Smooth muscle cell (in vitro differentiated cells): ENCODE measurements around the gene PSORS1C1. TPM values are rescaled to one million over a fixed set of nuclear protein-coding genes. Genes with fewer than 3 reads are reported as not detected.
"Not testable (repeated sequence)": the region's sequence is repeated elsewhere in the genome, so short reads cannot be mapped to it uniquely, and the experiment has no call there.

Experiments
- DNase-seq: peaks from one replicate; lab custom pipeline; 2025; ENCODE audit not compliant: unreplicated experiment; lab: John Stamatoyannopoulos, UW
- H2AFZ ChIP-seq: fragments of 200-600 bp; sonication (generic); 2 replicates; pipeline ENCODE4 v1.6.0; 2016; ENCODE audit warnings: antibody characterized with exemption, low read depth, mild to moderate bottlenecking
- H3F3A ChIP-seq: fragments of 200-600 bp; sonication (generic); 2 replicates; pipeline ENCODE4 v1.6.0; 2017; ENCODE audit warnings: antibody characterized with exemption, low read depth
- H3K27ac ChIP-seq: fragments of 200-600 bp; sonication (generic); 2 replicates; pipeline ENCODE4 v1.5.1; 2016; ENCODE audit warnings: low read depth, mild to moderate bottlenecking
- H3K27me3 ChIP-seq: fragments of 200-600 bp; sonication (generic); 2 replicates; pipeline ENCODE4 v1.6.1; 2016; ENCODE audit warnings: low read depth, mild to moderate bottlenecking
- H3K36me3 ChIP-seq: fragments of 200-600 bp; sonication (generic); 2 replicates; pipeline ENCODE4 v1.5.1; 2016; ENCODE audit warnings: low read depth
- H3K4me1 ChIP-seq: fragments of 200-600 bp; sonication (generic); 2 replicates; pipeline ENCODE4 v1.5.1; 2016; ENCODE audit warnings: low read depth
- H3K4me2 ChIP-seq: fragments of 200-600 bp; sonication (generic); 2 replicates; pipeline ENCODE4 v1.6.0; 2016; ENCODE audit warnings: mild to moderate bottlenecking
- H3K4me3 ChIP-seq: fragments of 200-600 bp; sonication (generic); 2 replicates; pipeline ENCODE4 v1.5.1; 2016; ENCODE audit warnings: mild to moderate bottlenecking
- H3K79me2 ChIP-seq: fragments of 200-600 bp; sonication (generic); 2 replicates; pipeline ENCODE4 v1.6.0; 2016; ENCODE audit warnings: low read depth, mild to moderate bottlenecking
- H3K9ac ChIP-seq: fragments of 200-600 bp; sonication (generic); 2 replicates; pipeline ENCODE4 v1.6.0; 2016; ENCODE audit warnings: low read depth
- H3K9me3 ChIP-seq: fragments of 200-600 bp; sonication (generic); replicated peaks from 2 replicates; pipeline ENCODE4 v1.5.1; 2016; ENCODE audit warnings: low read depth
- H4K20me1 ChIP-seq: fragments of 200-600 bp; sonication (generic); 2 replicates; pipeline ENCODE4 v1.6.0; 2016; ENCODE audit warnings: low read depth
- WGBS: methylation state at CpG from one replicate; pipeline ENCODE4 v1.1.7; 2016; ENCODE audit warnings: low lambda C conversion rate; 5-methylcytosine and 5-hydroxymethylcytosine counted together
- polyA plus RNA-seq: library from polyadenylated mRNA; unstranded; fragments of >200 nt; fragmentation: Nextera tagmentation; extraction: Ambion mirVana; gene quantifications from 2 replicates; pipeline ENCODE4 v1.2.1, GENCODE V29; 2016
- total RNA-seq: library from RNA; depleted of rRNA; stranded (reverse); fragments of >200 nt; gene quantifications from 2 replicates; pipeline ENCODE4 v1.2.3, GENCODE V29; 2014
- TF ChIP-seq, protein P1 (sequence below): fragments of 200-600 bp; sonication (generic); IDR thresholded peaks from 2 replicates; pipeline ENCODE4 v1.5.1; 2017; ENCODE audit warnings: borderline replicate concordance, mild to moderate bottlenecking, antibody characterized with exemption; ENCODE audit not compliant: insufficient read depth, poor library complexity, severe bottlenecking

Gene PSORS1C1, protein sequence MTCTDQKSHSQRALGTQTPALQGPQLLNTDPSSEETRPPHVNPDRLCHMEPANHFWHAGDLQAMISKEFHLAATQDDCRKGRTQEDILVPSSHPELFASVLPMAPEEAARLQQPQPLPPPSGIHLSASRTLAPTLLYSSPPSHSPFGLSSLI
- total RNA-seq (2.6 and 6.5 TPM in 2 replicates), polyA plus RNA-seq (1.6 and 2.1 TPM in 2 replicates)

- TF ChIP-seq, protein P1, sequence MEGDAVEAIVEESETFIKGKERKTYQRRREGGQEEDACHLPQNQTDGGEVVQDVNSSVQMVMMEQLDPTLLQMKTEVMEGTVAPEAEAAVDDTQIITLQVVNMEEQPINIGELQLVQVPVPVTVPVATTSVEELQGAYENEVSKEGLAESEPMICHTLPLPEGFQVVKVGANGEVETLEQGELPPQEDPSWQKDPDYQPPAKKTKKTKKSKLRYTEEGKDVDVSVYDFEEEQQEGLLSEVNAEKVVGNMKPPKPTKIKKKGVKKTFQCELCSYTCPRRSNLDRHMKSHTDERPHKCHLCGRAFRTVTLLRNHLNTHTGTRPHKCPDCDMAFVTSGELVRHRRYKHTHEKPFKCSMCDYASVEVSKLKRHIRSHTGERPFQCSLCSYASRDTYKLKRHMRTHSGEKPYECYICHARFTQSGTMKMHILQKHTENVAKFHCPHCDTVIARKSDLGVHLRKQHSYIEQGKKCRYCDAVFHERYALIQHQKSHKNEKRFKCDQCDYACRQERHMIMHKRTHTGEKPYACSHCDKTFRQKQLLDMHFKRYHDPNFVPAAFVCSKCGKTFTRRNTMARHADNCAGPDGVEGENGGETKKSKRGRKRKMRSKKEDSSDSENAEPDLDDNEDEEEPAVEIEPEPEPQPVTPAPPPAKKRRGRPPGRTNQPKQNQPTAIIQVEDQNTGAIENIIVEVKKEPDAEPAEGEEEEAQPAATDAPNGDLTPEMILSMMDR, result no peak
- Histone ChIP-seq H2AFZ (peak within 1 kb of the TSS; percentile 63), H3K36me3 (no peaks in the 10 kb centered on the region), H3K27ac (peak within 1 kb of the TSS; percentile 86), H3K27me3 (no peaks in the 10 kb centered on the region), H4K20me1 (no peaks in the 10 kb centered on the region), H3K9me3 (no peaks in the 10 kb centered on the region), H3K9ac (peak within 1 kb of the TSS; percentile 60), H3K4me1 (peaks cover 24% of the 10 kb centered on the region), H3K79me2 (no peaks in the 10 kb centered on the region), H3K4me2 (peak within 1 kb of the TSS; percentile 77), H3F3A (peaks cover 8% of the 10 kb centered on the region), H3K4me3 (peak within 1 kb of the TSS; percentile 41)
- 12% methylated on average over 3 of the region's 3 CpGs for WGBS
- peak; percentile 38 for DNase-seq
Observed at GRCh38 chr6:31114541-31114878, at the start of gene PSORS1C1. Gene PSORS1C1, plus strand, starts transcription at chr6:31114800. Its CDS starts 14,833 bp downstream, at chr6:31129633.

DNA sequence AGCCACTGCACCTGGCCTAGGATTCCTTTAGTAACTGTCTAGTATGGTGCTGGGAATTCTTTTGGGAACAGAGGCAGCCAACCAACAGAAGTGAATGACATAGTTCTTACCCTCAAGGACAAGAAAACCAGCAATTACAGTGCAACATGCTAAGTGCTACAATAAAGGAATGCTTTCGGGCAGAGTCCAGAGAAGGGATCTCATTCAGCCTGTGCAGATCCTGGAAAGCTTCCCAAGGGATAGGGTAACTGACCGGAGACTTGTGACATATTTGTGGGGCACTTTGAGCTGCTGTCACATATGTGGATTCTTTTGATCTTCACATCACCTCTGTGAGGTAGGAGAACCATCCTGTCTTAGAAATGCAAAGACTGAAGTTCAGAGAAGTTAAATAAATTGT, 49.0 kb upstream of the PSORS1C1 start:
- no peak overlapping the region for H3K4me2 ChIP-seq
- H3K9ac ChIP-seq, result no peak overlapping the region
- no peaks in the 10 kb centered on the region for H3K9me3 ChIP-seq
- H3F3A ChIP-seq, result peaks cover 4% of the 10 kb centered on the region
- no peaks in the 10 kb centered on the region for H3K79me2 ChIP-seq
- DNase-seq, result no peak
- no peaks in the 10 kb centered on the region for H4K20me1 ChIP-seq
- H3K36me3 ChIP-seq, result no peaks in the 10 kb centered on the region
- peaks cover 9% of the 10 kb centered on the region for H3K27me3 ChIP-seq
- TF ChIP-seq, protein P1, result no peak
- no peak overlapping the region for H3K27ac ChIP-seq
- H3K4me1 ChIP-seq, result peaks cover 4% of the 10 kb centered on the region
- 50% methylated on average over 2 of the region's 2 CpGs for WGBS
- no peak overlapping the region for H3K4me3 ChIP-seq
- H2AFZ ChIP-seq, result no peak overlapping the region

GRCh38 chr6:31067028-31067427, 47.6 kb upstream of the PSORS1C1 start:
- H2AFZ ChIP-seq, DNase-seq, H3K79me2 ChIP-seq, H3K9me3 ChIP-seq, H3F3A ChIP-seq, H3K9ac ChIP-seq, H3K4me2 ChIP-seq, H3K27ac ChIP-seq, H3K27me3 ChIP-seq, H3K4me3 ChIP-seq, H4K20me1 ChIP-seq, H3K36me3 ChIP-seq: not testable (repeated sequence)
- 96% methylated on average over 19 of the region's 32 CpGs for WGBS
- peaks cover 10% of the 10 kb centered on the region for H3K4me1 ChIP-seq

DNA sequence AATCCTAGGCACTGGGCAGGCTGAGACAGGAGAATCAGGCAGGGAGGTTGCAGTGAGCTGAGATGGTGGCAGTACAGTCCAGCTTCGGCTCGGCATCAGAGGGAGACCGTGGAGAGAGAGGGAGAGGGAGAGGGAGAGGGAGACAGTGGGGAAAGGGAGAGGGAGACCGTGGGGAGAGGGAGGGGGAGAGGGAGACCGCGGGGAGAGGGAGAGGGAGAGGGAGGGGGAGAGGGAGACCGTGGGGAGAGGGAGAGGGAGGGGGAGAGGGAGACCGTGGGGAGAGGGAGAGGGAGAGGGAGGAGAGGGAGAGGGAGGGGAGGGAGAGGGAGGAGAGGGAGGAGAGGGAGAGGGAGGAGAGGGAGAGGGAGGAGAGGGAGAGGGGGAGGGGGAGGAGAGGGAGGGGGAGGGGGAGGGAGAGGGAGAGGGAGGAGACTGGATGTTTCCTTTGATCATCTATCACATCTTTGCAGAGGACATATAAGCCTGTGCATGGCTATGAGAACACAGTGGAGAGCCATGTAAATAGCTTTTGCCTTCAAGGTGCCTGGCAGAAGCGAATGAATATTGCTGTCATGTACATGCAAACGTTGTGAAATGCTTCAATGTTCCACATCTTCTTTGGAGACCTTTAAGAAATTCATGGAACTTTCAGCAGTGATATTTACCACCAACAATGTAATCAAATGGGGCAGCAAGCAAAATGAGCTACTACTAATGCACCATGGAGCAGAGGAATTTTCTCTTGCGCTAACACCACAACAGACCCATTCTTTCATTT, 46.5 kb upstream of the PSORS1C1 start:
- DNase-seq, H3K79me2 ChIP-seq, H3K36me3 ChIP-seq, H3F3A ChIP-seq, H3K27me3 ChIP-seq, H4K20me1 ChIP-seq, H3K4me2 ChIP-seq, H3K4me3 ChIP-seq, H2AFZ ChIP-seq, H3K27ac ChIP-seq, H3K9me3 ChIP-seq, H3K9ac ChIP-seq: not testable (repeated sequence)
- 75% methylated on average over 3 of the region's 11 CpGs for WGBS
- peaks cover 10% of the 10 kb centered on the region for H3K4me1 ChIP-seq
